ENCODE data around the gene PYCARD. TPM values are rescaled to one million over a fixed set of nuclear protein-coding genes. Genes with fewer than 3 reads are reported as not detected.

PYCARD gene
- total RNA-seq = 7.4 TPM

DNA sequence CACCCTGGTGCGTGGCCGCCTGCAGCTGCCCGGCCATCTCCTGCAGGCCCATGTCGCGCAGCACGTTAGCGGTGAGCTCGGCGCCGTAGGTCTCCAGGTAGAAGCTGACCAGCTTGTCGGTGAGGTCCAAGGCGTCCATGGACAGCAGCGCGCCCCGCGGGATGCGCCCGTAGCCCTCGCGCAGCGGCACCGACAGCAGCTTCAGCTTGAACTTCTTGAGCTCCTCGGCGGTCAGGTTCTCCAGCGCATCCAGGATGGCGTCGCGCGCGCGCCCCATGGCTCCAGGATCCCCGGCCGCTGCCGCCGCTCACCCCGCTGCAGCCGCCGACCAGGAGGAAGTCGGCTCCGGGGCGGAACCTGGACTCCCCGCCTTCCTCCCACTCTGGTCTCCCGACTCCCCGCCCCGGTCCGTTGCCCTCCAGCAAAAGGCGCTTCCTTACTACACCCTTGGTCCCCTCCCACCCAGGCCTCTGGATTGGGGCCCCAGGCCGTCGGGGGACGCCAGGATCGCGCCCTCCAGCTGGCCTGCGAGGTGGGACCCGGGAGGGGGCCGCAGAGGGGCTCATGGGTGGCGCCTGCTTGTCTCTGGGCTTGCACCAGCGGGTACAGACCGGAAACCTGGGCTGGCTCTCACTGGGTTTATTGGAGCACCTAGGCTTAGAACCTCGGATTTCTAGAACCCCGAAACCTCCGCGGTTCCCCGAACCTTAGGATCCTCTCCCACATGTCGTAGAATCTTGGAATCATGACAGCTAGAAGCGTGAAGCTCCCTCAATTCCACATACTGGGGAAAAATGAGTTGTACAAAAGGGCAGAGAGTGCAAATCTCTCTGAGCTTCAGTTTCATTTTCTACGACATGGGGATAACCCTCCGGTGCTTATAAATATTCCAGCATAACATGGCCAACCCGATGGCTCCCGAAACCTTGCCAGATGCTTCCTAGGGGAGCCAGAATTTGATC lies at the start of gene PYCARD:
TSS of gene PYCARD (minus strand) at position 347 of the 962 bp plus-strand sequence. CDS start at position 277, 70 bp downstream.

DNA sequence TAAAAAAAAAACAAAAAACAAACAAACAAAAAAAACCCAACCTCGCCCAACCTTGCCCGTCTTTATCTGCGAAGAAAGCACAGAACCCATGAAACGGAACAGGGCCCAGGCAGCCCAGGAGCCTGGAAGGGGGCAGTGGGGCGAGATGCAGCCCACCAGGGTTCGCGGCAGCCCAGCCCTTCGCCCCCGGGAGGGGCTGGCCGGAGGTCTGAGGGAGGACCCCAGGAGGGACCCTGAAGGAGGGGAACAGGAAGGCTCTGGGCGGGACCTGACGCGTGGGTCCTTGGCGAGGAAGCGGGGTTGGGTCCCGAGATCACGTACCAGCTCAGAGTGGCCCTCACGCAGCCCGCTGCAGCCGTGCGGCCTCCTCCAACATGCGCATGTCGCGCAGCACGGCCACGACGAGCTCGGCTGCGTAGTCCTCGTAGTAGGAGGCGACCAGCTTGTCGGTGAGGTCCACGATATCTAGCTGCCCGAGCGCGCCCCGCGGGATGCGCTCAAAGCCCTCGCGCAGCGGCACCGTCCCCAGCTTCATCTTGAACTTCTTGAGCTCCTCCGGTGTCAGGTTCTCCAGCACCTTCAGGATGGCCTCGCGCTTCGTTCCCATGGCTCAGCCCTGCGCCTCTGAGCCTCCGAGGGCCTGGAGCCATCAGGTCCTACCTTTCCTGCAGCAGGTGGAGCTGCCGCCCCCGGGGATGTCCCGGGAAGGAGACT lies 14.0 kb upstream of the PYCARD start, which contains the start of gene PYDC1:
TSS of gene PYDC1 (minus strand) at position 714 of the 714 bp plus-strand sequence. CDS start at position 607, 107 bp downstream.

DNA sequence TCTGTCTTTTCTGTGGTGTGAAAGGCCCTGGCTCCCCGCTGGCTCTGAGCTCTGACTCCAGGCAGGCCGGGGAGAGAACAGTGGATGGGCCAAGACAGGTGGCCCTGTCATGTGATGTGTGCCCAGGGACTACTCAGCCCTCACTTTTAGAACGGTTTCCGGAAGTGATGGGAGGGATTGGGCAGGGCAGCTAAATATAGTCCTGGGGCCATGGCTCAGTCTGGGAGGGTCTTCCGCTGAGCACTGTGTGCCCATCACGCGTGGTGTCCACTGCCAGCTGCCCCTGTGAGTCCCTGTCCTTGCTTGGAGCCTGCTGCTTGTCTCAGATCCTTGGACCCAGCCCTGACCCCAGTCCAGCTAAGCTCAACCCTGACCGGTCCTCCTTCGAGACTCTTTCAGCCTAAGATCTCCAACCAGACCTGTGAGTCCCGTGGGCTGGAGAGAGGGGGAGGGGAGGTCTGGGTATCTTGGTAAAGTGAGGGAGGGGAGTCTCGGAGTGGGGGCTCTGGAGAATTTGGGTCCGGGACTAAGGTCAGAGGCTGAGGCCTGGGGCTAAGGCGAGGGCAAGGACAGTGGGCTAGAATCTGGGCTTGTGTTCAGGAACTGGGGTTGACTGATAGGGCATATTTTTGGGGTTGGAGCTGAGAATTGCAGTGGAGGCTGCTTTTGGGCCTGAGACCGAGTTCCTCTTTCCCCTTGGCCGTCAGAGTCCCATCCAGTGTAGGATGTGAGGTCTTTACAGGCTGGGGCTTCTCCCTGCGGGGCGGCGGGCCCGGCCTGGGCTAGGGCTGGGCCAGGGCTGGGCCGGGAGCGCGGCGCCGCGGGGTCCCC lies 11.5 kb upstream of the PYCARD start, which contains the start of gene TRIM72:
TSS of gene TRIM72 (plus strand) at position 243 of the 831 bp plus-strand sequence. CDS start 620 bp downstream, outside the sequence.

DNA sequence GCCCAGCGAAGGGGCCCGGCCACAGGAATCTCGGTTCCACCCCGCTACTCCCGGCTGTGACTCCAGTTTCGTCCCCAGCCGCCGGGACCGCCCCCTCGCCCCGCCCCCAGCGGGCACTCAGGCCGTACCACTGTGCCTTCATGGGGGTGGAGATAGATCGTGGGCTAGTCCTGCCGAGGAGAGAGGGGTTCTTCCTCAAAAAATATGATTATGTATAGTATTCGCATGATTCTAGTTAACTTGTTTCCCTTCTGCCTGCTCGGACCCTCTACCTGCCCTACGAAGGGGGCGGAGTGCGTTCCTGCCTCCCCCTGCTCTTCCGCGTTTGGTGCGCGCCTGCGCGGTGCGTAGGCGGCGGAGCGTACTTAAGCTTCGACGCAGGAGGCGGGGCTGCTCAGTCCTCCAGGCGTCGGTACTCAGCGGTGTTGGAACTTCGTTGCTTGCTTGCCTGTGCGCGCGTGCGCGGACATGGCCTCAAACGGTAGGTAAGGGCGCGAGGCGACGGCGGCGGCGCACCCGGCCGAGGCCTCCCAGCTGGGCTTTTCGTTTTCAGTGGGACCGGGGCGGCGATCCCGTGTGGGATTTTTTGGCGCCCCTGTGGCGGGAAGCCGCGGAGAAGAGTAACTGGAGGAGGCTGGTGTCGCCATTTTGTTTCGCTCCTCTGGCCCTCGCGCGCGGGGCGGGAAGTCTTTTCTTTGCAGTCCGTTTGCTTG lies 22.7 kb downstream of the PYCARD start, which contains the start of gene FUS:
TSS of gene FUS (plus strand) at position 393 of the 713 bp plus-strand sequence. CDS start at position 469, 76 bp downstream.

Small RNA genes lying within 50 kb of the gene (small RNA-seq; reads per million reads assigned to genes)
- gene AC009088.4 (not detected), gene NDUFA3P6 (not detected)

Other genes starting within 250 kb of the PYCARD start
- gene SETD1A, start 245.0 kb downstream of the PYCARD start, total RNA-seq = 3.9 TPM
- 3.5 TPM for gene HSD3B7, start 217.6 kb downstream of the PYCARD start, total RNA-seq
- 49.4 TPM for gene STX1B, start 192.1 kb downstream of the PYCARD start, total RNA-seq
- gene STX4, start 169.2 kb downstream of the PYCARD start, total RNA-seq = 21.9 TPM
- 7.6 TPM for gene ZNF668, start 128.5 kb downstream of the PYCARD start, total RNA-seq
- gene ZNF646, start 128.3 kb downstream of the PYCARD start, total RNA-seq = 11.8 TPM
- gene PRSS53, start 113.8 kb downstream of the PYCARD start, total RNA-seq = 2.5 TPM
- gene VKORC1, start 108.0 kb downstream of the PYCARD start, total RNA-seq = 55.6 TPM
- gene BCKDK, start 94.4 kb downstream of the PYCARD start, total RNA-seq = 17.8 TPM
- 37.4 TPM for gene KAT8, start 85.1 kb downstream of the PYCARD start, total RNA-seq
- gene PRSS8, start 67.0 kb downstream of the PYCARD start, total RNA-seq = not detected
- 2.8 TPM for gene PRSS36, start 52.7 kb downstream of the PYCARD start, total RNA-seq
- gene FUS, start 22.6 kb downstream of the PYCARD start, total RNA-seq = 64.4 TPM
- gene TRIM72, start 11.4 kb upstream of the PYCARD start, total RNA-seq = 0.69 TPM
- 0.92 TPM for gene PYDC1, start 14.4 kb upstream of the PYCARD start, total RNA-seq
- 4.6 TPM for gene ITGAM, start 57.2 kb upstream of the PYCARD start, total RNA-seq
- gene ITGAX, start 152.4 kb upstream of the PYCARD start, total RNA-seq = 3.0 TPM
- not detected for gene ITGAD, start 190.6 kb upstream of the PYCARD start, total RNA-seq
- not detected for gene COX6A2, start 225.6 kb upstream of the PYCARD start, total RNA-seq
- gene ZNF843, start 240.0 kb upstream of the PYCARD start, total RNA-seq = 2.5 TPM

All from diencephalon (tissue), 1 donor.